ENCODE data around the gene DENND4B.
"Not testable (repeated sequence)": the region's sequence is repeated elsewhere in the genome, so short reads cannot be mapped to it uniquely, and the experiment has no call there.

GRCh38 chr1:153905908-153906307, 40.6 kb downstream of the DENND4B start:
- not testable (repeated sequence) for TF ChIP-seq CTCF (IDR thresholded peaks at IDR 0.05; ENCODE audit: insufficient read depth, low read length, poor library complexity, severe bottlenecking); EZH2phosphoT487 (conservative IDR thresholded peaks at IDR 0.05; ENCODE audit: low read length)

Data from SU-DHL-6 (cell line).